Measurements from ENCODE around the gene PDZD7. TPM values are rescaled to one million over a fixed set of nuclear protein-coding genes. Genes with fewer than 3 reads are reported as not detected.

The PDZD7 gene
- total RNA-seq, 4 donors from 2014 or later, result under 0.01 to 1.3 (median 0.61) TPM; not detected in 1

- Histone ChIP-seq H3K4me1 (peaks cover 0 to 11% of the 10 kb centered on the region in 2 donors), H3K36me3 (no peaks in the 10 kb centered on the region), H3K9me3 (no peaks in the 10 kb centered on the region), H3K27me3 (no peaks in the 10 kb centered on the region), H3K27ac (peak overlapping the region; percentile 100), H3K4me3 (peak overlapping the region; percentile 8 to 88)
- intact Hi-C loops (cut with DNase I; ENCODE audit: low total_unique reads), result no loop called here
- no peak for DNase-seq
- TF ChIP-seq CTCF (IDR thresholded peaks at IDR 0.05) (no peak), POLR2A (IDR thresholded peaks at IDR 0.05) (no peak)
These were observed 29.3 kb downstream of the PDZD7 start for GRCh38 chr10:101001659-101002035.

GRCh38 chr10:101000915-101001658 is 29.8 kb downstream of the PDZD7 start:
- no peaks in the 10 kb centered on the region for H3K36me3 ChIP-seq
- H3K9me3 ChIP-seq, result no peaks in the 10 kb centered on the region
- H3K27ac ChIP-seq, result peak overlapping the region; percentile 100
- peak; percentile 90 to 95 for DNase-seq
- H3K4me1 ChIP-seq, result peaks cover 0 to 11% of the 10 kb centered on the region in 2 donors
- H3K27me3 ChIP-seq, result no peaks in the 10 kb centered on the region
- intact Hi-C loops (cut with DNase I; ENCODE audit: low total_unique reads), result no loop called here
- TF ChIP-seq CTCF (IDR thresholded peaks at IDR 0.05), result peak in 2 of 4 experiments; percentile 8 to 16
- peak; percentile 80 to 89 for TF ChIP-seq POLR2A (IDR thresholded peaks at IDR 0.05)
- peak overlapping the region; percentile 88 to 93 for H3K4me3 ChIP-seq

- Histone ChIP-seq H3K27me3 (no peaks in the 10 kb centered on the region), H3K4me1 (peaks cover 0 to 11% of the 10 kb centered on the region in 2 donors), H3K9me3 (no peaks in the 10 kb centered on the region), H3K36me3 (no peaks in the 10 kb centered on the region), H3K4me3 (peak overlapping the region; percentile 88 to 93), H3K27ac (peak overlapping the region; percentile 100)
- intact Hi-C loops (cut with DNase I; ENCODE audit: low total_unique reads), result no loop called here
- no peak for TF ChIP-seq CTCF (IDR thresholded peaks at IDR 0.05)
- TF ChIP-seq POLR2A (IDR thresholded peaks at IDR 0.05), result no peak
- peak in 1 of 2 donors; percentile 40 for DNase-seq
These were observed 30.6 kb downstream of the PDZD7 start for GRCh38 chr10:101000127-101000914.

GRCh38 chr10:100999742-101000126 is 31.2 kb downstream of the PDZD7 start, which contains the start of gene LZTS2:
LZTS2 (plus strand) TSS chr10:100999808; CDS start chr10:101002539, 2,731 bp downstream.
- Histone ChIP-seq H3K27me3 (no peaks in the 10 kb centered on the region), H3K4me1 (peaks cover 0 to 11% of the 10 kb centered on the region in 2 donors), H3K36me3 (no peaks in the 10 kb centered on the region), H3K27ac (peak within 1 kb of the TSS; percentile 100), H3K9me3 (no peaks in the 10 kb centered on the region), H3K4me3 (peak within 1 kb of the TSS; percentile 88 to 93)
- TF ChIP-seq POLR2A (IDR thresholded peaks at IDR 0.05) (no peak), CTCF (IDR thresholded peaks at IDR 0.05) (no peak)
- peak in 1 of 2 donors; percentile 43 for DNase-seq
- intact Hi-C loops (cut with DNase I; ENCODE audit: low total_unique reads), result no loop called here
